Gastroesophageal sphincter (tissue), 4 donors: ENCODE data around the gene LHFPL3. TPM values are rescaled to one million over a fixed set of nuclear protein-coding genes. Genes with fewer than 3 reads are reported as not detected.
A peak's percentile ranks its signal among the peaks of the same experiment; 100 is the strongest.

Experiments
- ATAC-seq: fragments of 150-250 bp; one replicate; pipeline ENCODE4 v1.9.1; 2016; ENCODE audit warnings: mild to moderate bottlenecking, moderate library complexity
- H3K27ac ChIP-seq, 4 donors: fragments of 200-600 bp; sonication (generic) in 3 of 4; 1 replicate in 3 of 4; 2 replicates in 1 of 4; pipeline ENCODE4 v1.5.1; 2016 to 2019
- H3K27me3 ChIP-seq: fragments of 200-600 bp; sonication (generic); one replicate; pipeline ENCODE4 v1.5.1; 2019
- H3K36me3 ChIP-seq, 2 donors: fragments of 200-600 bp; sonication (generic); one replicate each; pipeline ENCODE4 v1.5.1; 2019; ENCODE audit warnings: control low read depth in 1 of 2
- H3K4me1 ChIP-seq, 3 donors: fragments of 200-600 bp; sonication (generic); 1 replicate in 2 of 3; 2 replicates in 1 of 3; pipeline ENCODE4 v1.5.1; 2016 to 2019; ENCODE audit warnings: control low read depth in 2 of 3
- H3K4me3 ChIP-seq, 2 donors: fragments of 200-600 bp; sonication (generic); one replicate each; pipeline ENCODE4 v1.5.1; 2019; ENCODE audit warnings: mild to moderate bottlenecking in 1 of 2, moderate library complexity in 1 of 2
- H3K9me3 ChIP-seq, 3 donors: fragments of 200-600 bp; sonication (generic); one replicate each; pipeline ENCODE4 v1.5.1; 2017 to 2019; ENCODE audit warnings: control low read depth in 2 of 3
- EP300 ChIP-seq: sonication (generic); formaldehyde crosslinking; IDR thresholded peaks from one replicate; pipeline ENCODE4 v1.6.1; 2017; ENCODE audit warnings: antibody characterized with exemption, mild to moderate bottlenecking
- POLR2A ChIP-seq, 2 donors: fragments of 450-650 bp; IDR thresholded peaks; one replicate each; pipeline ENCODE4 v1.6.1; 2017; ENCODE audit warnings: antibody characterized with exemption in 2 of 2, mild to moderate bottlenecking in 2 of 2, moderate library complexity in 1 of 2
- POLR2AphosphoS5 ChIP-seq: sonication (generic); formaldehyde crosslinking; IDR thresholded peaks from one replicate; pipeline ENCODE4 v1.6.1; 2017; ENCODE audit warnings: antibody characterized with exemption
- WGBS, 2 donors: methylation state at CpG; one replicate each; pipeline ENCODE4 v1.1.5; 2018; ENCODE audit warnings: low coverage in 1 of 2; 5-methylcytosine and 5-hydroxymethylcytosine counted together
- total RNA-seq, 4 donors: library from RNA; depleted of rRNA; stranded (reverse); fragments of >200 nt; gene quantifications; one replicate each; pipeline ENCODE4 v1.1.0, GENCODE V29; 2016
- TF ChIP-seq, protein P1 (sequence below), 4 experiments: fragments of 200-600 bp in 2 of 4; fragments of 450-650 bp in 2 of 4; sonication (generic) in 1 of 4; IDR thresholded peaks; one replicate each; pipeline ENCODE4 v1.5.1; 2017 to 2019; ENCODE audit warnings: antibody characterized with exemption in 4 of 4, mild to moderate bottlenecking in 2 of 4, moderate library complexity in 2 of 4

Gene LHFPL3
- total RNA-seq, 4 donors from 2014 or later = not detected

DNA sequence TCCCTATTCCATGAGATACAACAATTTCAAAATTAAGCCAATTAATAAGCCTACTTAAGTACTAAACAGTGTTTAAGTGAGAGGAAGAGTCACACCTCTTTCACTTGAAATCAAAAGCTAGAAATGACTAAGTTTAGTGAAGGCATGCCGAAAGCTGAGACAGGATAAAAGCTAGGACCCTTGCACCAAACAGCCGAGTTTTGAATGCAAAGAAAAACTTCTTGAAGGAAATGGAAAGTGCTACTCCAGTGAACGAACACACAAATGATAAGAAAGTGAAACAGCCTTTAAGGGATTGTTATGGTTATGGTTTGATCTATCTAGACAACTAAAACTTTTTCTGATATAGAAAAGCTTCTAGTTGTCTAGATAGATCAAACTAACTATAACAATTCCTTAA lies 550.2 kb downstream of the LHFPL3 start:
- Histone ChIP-seq H3K27ac (no peak overlapping the region), H3K4me1 (peaks cover 4 to 5% (median 4%) of the 10 kb centered on the region in 3 donors), H3K36me3 (no peaks in the 10 kb centered on the region), H3K4me3 (no peak overlapping the region), H3K27me3 (no peaks in the 10 kb centered on the region), H3K9me3 (peaks cover 0 to 5% (median 0%) of the 10 kb centered on the region in 3 donors)
- TF ChIP-seq POLR2AphosphoS5 (no peak), POLR2A (IDR thresholded peaks at IDR 0.05) (no peak), EP300 (no peak)
- TF ChIP-seq, protein P1, sequence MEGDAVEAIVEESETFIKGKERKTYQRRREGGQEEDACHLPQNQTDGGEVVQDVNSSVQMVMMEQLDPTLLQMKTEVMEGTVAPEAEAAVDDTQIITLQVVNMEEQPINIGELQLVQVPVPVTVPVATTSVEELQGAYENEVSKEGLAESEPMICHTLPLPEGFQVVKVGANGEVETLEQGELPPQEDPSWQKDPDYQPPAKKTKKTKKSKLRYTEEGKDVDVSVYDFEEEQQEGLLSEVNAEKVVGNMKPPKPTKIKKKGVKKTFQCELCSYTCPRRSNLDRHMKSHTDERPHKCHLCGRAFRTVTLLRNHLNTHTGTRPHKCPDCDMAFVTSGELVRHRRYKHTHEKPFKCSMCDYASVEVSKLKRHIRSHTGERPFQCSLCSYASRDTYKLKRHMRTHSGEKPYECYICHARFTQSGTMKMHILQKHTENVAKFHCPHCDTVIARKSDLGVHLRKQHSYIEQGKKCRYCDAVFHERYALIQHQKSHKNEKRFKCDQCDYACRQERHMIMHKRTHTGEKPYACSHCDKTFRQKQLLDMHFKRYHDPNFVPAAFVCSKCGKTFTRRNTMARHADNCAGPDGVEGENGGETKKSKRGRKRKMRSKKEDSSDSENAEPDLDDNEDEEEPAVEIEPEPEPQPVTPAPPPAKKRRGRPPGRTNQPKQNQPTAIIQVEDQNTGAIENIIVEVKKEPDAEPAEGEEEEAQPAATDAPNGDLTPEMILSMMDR (IDR thresholded peaks at IDR 0.05) = no peak
- 79 to 83% methylated on average over 3 of the region's 3 CpGs for WGBS, 2 donors
- no peak for ATAC-seq

DNA sequence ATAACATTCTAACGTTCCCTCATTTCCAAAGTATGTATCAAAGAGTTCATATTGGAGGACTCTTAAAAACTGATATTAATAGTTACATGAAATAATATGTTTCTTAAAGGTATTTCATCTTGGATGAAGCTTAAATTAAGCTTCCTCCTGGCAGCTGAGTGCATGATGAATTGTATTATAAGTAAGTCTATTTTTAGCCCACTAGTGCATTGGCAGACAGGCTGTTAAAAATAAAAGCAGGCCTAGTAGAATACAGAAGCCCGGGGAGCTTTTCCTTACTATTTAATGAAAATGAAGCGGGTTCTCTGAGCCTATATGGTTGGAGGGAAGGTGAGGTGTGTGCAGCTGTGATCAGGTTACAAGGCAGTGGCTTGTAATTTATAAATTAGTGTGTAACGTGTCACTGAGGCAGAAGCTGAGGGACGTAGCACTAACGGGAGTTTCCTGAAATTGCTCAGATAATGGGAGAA lies 554.9 kb downstream of the LHFPL3 start:
- Histone ChIP-seq H3K9me3 (peaks cover 0 to 5% (median 0%) of the 10 kb centered on the region in 3 donors), H3K4me3 (no peak overlapping the region), H3K36me3 (no peaks in the 10 kb centered on the region), H3K27me3 (no peaks in the 10 kb centered on the region), H3K27ac (peak overlapping the region; percentile 26 to 73 (median 62)), H3K4me1 (peaks cover 4 to 13% (median 5%) of the 10 kb centered on the region in 3 donors)
- peak; percentile 21 for ATAC-seq
- TF ChIP-seq POLR2A (IDR thresholded peaks at IDR 0.05) (no peak), EP300 (no peak)
- WGBS, 2 donors = 4 to 6% methylated on average over 5 to 6 of the region's 6 CpGs

DNA sequence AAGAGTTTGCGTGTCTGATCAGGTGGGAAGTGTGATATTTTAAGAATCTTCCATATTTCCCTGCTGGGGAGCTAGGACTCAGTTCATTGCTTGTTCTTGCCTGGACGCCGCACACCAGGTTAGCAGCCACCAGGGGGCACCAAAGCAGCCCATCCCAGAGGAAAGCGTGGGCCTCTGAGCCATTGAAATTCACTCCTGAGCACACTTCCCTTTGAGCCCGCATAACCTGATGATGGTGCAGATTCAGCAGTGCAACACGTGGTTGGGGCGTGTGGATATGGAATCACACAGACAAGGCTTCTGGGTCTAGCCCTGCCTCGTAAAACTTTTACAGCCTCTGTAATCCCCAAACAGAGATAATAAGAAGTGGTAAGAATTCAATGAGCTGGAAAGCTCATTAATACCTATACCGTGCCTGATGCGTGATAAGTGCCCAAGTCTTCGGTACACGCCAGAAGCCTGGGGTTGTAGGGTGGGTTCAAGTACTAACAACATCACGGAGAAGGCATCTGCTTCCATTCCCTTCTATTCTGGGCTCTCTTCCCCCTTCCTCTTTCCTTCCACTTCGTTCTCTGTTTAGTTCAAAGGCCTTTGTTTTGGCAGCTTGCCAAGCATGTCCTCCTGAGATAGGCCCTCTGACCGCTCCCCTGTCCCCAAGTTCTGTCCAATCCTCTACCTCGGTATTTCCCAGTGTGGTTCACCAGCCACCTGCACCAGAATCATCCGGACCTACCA lies 555.5 kb downstream of the LHFPL3 start:
- Histone ChIP-seq H3K27me3 (no peaks in the 10 kb centered on the region), H3K4me3 (no peak overlapping the region), H3K27ac (peak overlapping the region; percentile 26 to 73 (median 62)), H3K36me3 (no peaks in the 10 kb centered on the region), H3K4me1 (peaks cover 4 to 13% (median 5%) of the 10 kb centered on the region in 3 donors), H3K9me3 (peaks cover 0 to 5% (median 0%) of the 10 kb centered on the region in 3 donors)
- 24 to 39% methylated on average over 9 to 15 of the region's 17 CpGs for WGBS, 2 donors
- ATAC-seq = peak; percentile 91
- TF ChIP-seq POLR2A (IDR thresholded peaks at IDR 0.05) (no peak), EP300 (no peak), POLR2AphosphoS5 (peak; percentile 10)
- TF ChIP-seq, protein P1 (IDR thresholded peaks at IDR 0.05) = peak; percentile 86 to 93 (median 90)

DNA sequence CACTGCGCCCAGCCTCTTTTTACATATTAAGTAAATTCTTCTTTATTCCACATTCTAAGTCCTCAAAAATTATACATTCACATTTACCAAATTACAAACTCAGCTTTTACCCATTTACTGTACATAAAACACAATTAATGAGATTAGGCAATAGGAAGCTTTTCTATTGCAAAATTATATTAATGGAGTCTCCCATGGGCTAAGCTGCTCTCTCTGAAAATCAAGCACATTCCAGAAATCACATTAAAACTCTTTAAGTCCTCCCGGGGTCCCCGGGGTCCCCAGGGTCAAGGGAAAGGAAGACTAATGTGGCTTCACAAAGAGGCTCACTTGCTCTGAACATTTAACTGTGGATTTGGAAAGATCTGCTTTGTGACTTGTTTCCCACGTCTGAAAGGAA lies 558.2 kb downstream of the LHFPL3 start:
- H3K4me1 ChIP-seq = peaks cover 4 to 13% (median 5%) of the 10 kb centered on the region in 3 donors
- ATAC-seq = no peak
- 53 to 74% methylated on average over 4 of the region's 4 CpGs for WGBS, 2 donors
- no peaks in the 10 kb centered on the region for H3K36me3 ChIP-seq
- no peak for TF ChIP-seq POLR2A (IDR thresholded peaks at IDR 0.05)
- TF ChIP-seq, protein P1 (IDR thresholded peaks at IDR 0.05) = no peak
- no peak for TF ChIP-seq EP300
- TF ChIP-seq POLR2AphosphoS5 = no peak
- H3K9me3 ChIP-seq = no peaks in the 10 kb centered on the region
- no peaks in the 10 kb centered on the region for H3K27me3 ChIP-seq
- no peak overlapping the region for H3K27ac ChIP-seq
- no peak overlapping the region for H3K4me3 ChIP-seq

DNA sequence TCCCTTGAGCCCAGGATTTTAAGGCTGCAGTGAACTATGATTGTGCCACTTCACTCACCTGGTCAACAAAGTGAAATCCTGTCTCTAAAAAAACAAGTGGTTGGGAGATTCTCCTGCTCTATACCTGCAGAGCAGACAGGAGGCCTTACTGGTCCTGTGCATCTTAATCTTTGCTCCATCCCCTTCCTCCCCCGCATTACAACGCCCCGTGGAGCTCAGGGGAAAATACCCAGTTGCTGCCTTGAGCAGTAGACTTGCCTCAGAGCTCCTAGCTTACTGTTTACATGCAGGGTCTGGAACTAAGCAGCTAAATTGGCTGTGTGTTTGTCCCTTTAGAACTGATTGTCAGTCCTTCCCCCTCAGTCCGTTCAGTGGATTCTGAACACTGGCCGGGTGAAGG lies 561.8 kb downstream of the LHFPL3 start:
- TF ChIP-seq, protein P1 (IDR thresholded peaks at IDR 0.05) = no peak
- TF ChIP-seq EP300 (no peak), POLR2AphosphoS5 (no peak), POLR2A (IDR thresholded peaks at IDR 0.05) (no peak)
- no peak for ATAC-seq
- no peaks in the 10 kb centered on the region for H3K27me3 ChIP-seq
- no peaks in the 10 kb centered on the region for H3K9me3 ChIP-seq
- WGBS, 2 donors = 100% methylated on average over 2 of the region's 5 CpGs; no CpG with 5 or more reads in 1 of the 2 donors
- H3K36me3 ChIP-seq = no peaks in the 10 kb centered on the region
- no peaks in the 10 kb centered on the region for H3K4me1 ChIP-seq
- H3K4me3 ChIP-seq = no peak overlapping the region
- no peak overlapping the region for H3K27ac ChIP-seq
